ENCODE measurements around the gene DNAJB1. TPM values are rescaled to one million over a fixed set of nuclear protein-coding genes. Genes with fewer than 3 reads are reported as not detected.
"Not testable (repeated sequence)": the region's sequence is repeated elsewhere in the genome, so short reads cannot be mapped to it uniquely, and the experiment has no call there.

DNAJB1 gene
- total RNA-seq, 1 experiment from 2014 or later = 77.7 TPM

DNA sequence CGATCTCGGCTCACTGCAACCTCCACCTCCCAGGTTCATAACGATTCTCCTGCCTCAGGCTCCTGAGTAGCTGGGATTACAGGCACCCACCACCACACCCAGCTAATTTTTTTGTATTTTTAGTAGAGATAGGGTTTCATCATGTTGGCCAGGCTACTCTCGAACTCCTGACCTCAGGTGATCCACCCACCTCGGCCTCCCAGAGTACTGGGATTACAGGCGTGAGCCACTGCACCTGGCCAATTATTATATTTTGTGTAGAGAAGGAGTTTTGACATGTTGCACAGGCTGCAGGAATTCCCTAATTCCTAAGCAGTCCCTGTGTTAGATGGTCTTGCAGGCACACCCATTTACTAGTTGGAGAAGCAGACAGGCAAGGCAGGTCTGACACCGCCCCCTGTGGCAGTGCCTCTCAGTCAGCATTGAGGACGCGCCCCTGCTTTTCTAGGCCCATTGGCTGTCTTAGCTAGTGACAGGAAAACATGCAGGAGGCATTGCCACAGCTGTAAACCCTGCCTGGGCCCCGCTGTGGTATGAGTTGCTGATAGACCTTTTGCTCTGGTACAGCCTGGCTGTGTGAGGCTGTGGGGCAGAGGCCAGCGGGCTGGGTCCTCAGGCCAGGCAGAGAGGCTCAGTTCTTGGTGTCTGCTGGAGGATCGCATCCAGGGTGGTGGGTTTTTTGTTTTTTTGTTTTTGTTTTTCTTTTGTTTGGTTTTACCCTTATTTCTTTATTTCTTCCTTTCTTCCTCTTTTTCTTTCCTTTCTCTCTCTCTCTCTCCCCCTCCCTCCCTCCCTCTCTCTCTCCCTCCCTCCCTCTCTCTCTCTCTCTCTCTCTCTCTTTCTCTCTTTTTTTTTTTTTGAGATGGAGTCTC is 33.2 kb upstream of the DNAJB1 start:
- not testable (repeated sequence) for H2BK20ac ChIP-seq (ENCODE audit: low read depth, low read length, poor library complexity, severe bottlenecking); H2BK5ac ChIP-seq (ENCODE audit: insufficient read length, low read length); H3K27ac Mint-ChIP-seq; H3K4me3 Mint-ChIP-seq; H2BK15ac ChIP-seq (ENCODE audit: low read depth, low read length); H3K14ac ChIP-seq (ENCODE audit: insufficient read depth, low read length); H2BK12ac ChIP-seq (ENCODE audit: insufficient read length, low read depth, low read length); H3K27me3 Mint-ChIP-seq (ENCODE audit: low read depth); H3K23ac ChIP-seq (ENCODE audit: insufficient read length, low read depth, low read length); H4K5ac ChIP-seq (ENCODE audit: insufficient read length, low read depth, low read length); H4K91ac ChIP-seq (ENCODE audit: insufficient read length, low read depth, low read length); H3K9me3 Mint-ChIP-seq; H3K4me2 ChIP-seq (ENCODE audit: insufficient read depth, insufficient read length, low read length); H4K20me1 ChIP-seq (ENCODE audit: control insufficient read depth, insufficient read depth, insufficient read length); H3K79me1 ChIP-seq (ENCODE audit: insufficient read depth, low read depth, low read length, poor library complexity, severe bottlenecking); H2AK5ac ChIP-seq (ENCODE audit: insufficient read length, low read length); H3K23me2 ChIP-seq (ENCODE audit: insufficient read length, low read depth, low read length, poor library complexity, severe bottlenecking); H3K9ac ChIP-seq (ENCODE audit: extremely low read depth, insufficient read length, low read length); H3K4me1 ChIP-seq (ENCODE audit: insufficient read depth, low read length); H4K8ac ChIP-seq (replicated peaks; ENCODE audit: insufficient read length, low read depth, low read length); H2BK120ac ChIP-seq (ENCODE audit: low read depth, low read length, poor library complexity, severe bottlenecking); H3T11ph ChIP-seq (ENCODE audit: low read length); H3K56ac ChIP-seq (ENCODE audit: insufficient read length, low read depth, low read length); H3K4ac ChIP-seq (ENCODE audit: low read depth, low read length); H3K9me3 ChIP-seq (ENCODE audit: control insufficient read depth, low read depth, low read length); H3K27me3 ChIP-seq (ENCODE audit: insufficient read depth, low read length); H3K18ac ChIP-seq (ENCODE audit: insufficient read length, low read depth, low read length); H2AFZ ChIP-seq (ENCODE audit: low read length); H3K27ac ChIP-seq (ENCODE audit: insufficient read length, low read depth, low read length); H3K79me2 ChIP-seq (ENCODE audit: insufficient read depth, low read length)
- TF ChIP-seq CTCF (conservative IDR thresholded peaks at IDR 0.05) = peak; percentile 65
- WGBS (ENCODE audit: extremely low coverage, insufficient read length, low lambda C conversion rate) = no CpG with 5 or more reads among the region's 12 CpGs
- H3K36me3 Mint-ChIP-seq (ENCODE audit: insufficient read depth in 1 of 3, low read depth in 3 of 3) = peaks cover 2 to 11% (median 9%) of the 10 kb centered on the region in 3 experiments
- peak; percentile 87 for DNase-seq
- H3K4me1 Mint-ChIP-seq = peaks cover 13 to 22% of the 10 kb centered on the region in 2 experiments

Data from H9 (cell line).